GM19099 (cell line): ENCODE data around the gene SDCCAG8.

Experiments used
- POLR2A ChIP-seq: IDR thresholded peaks from 3 replicates; pipeline ENCODE4 v1.6.1; 2011; ENCODE audit warnings: low read depth; ENCODE audit not compliant: insufficient read length; ENCODE audit errors: extremely low read depth

Gene SDCCAG8

DNA sequence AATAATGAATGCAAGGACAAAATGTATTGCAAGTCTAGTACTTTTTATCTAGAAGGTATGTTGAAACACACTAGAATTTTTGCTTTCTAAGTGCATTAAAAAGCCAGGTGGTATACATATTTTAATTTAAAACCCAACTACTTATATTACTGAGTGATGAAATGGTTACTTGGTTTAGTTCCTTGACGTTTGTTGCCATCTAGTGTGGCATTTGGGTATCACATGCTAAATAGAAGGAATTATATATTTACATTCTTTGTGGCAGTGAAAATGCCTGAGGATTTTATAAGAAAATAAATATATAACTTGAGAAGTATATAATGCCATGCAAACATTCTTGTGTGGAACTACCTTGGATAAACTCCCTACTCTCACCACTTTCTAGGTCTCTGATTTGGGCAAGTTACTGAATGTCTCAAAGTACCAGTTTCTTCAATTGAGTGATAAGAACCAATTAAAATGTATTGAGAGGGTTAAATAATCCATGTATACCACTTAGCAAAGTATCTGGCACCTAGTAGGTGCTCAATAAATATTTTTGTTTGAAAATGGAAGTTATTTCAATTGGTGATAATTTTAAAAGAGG is 69.6 kb downstream of the SDCCAG8 start:
- no peak for TF ChIP-seq POLR2A

DNA sequence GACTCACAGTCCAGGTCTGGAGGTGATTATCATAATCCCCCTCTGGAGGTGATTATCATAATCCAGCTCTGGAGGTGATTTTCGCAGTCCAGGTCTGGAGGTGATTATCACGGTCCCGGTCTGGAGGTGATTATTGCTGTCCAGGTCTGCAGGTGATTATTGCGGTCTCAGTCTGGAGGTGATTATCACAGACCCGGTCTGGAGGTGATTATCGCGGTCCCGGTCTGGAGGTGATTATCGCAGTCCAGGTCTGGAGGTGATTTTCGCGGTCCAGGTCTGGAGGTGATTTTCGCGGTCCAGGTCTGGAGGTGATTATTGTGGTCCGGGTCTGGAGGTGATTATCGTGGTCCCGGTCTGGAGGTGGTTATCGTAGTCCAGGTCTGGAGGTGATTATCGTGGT is 76.6 kb downstream of the SDCCAG8 start:
- TF ChIP-seq POLR2A, result no peak

DNA sequence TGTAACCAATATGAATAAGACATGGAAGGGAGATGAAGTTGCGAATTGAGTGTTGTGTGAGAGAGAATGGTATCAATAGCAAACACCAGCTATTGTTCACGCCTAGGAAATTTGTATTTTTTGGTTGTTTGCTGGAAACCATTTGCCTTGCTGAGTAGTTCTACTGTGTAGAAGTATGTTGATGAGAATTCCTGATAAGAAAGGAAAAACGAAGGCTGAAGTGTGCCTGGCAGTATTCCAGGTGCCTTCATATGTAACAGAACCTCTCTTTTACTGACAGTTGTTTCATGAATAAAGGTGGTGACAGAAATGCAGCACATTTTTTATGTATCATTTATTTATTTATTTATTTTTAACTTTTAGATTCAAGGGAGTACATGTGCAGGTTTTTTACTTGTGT is 79.5 kb downstream of the SDCCAG8 start:
- no peak for TF ChIP-seq POLR2A

DNA sequence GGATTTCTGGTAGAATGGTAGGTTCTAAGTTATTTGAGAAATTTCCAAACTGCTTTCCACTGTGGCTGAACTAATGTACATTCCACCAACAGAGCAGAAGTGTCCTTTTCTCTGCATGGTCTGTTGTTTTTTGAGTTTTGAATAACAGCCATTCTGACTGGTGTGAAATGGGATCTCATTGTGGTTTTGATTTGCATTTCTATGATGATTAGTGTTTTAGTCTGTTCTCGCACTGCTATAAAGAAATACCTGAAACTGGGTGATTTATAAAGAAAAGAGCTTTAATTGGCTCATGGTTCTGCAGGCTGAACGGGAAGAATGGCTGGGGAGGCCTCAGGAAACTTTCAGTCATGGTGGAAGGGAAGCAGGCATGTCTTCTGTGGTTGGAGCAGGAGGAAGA is 80.3 kb downstream of the SDCCAG8 start:
- TF ChIP-seq POLR2A, result no peak

DNA sequence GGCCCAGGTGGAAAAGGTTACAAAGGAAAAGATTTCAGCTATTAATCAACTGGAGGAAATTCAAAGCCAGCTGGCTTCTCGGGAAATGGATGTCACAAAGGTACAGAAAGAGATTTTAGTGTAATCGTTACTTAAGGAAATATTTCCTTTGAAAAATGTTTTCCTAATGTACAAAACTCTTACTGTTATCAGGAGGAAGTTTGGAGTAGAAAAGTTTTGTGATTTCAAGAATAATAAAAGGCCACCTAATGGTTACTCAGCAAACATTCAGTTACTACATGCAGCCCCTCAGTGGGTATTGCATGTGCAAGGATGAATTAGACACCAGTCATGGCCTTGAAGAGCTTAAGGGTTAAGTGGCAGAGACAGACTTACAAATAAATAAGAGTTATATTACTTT is 85.2 kb downstream of the SDCCAG8 start:
- TF ChIP-seq POLR2A, result no peak

DNA sequence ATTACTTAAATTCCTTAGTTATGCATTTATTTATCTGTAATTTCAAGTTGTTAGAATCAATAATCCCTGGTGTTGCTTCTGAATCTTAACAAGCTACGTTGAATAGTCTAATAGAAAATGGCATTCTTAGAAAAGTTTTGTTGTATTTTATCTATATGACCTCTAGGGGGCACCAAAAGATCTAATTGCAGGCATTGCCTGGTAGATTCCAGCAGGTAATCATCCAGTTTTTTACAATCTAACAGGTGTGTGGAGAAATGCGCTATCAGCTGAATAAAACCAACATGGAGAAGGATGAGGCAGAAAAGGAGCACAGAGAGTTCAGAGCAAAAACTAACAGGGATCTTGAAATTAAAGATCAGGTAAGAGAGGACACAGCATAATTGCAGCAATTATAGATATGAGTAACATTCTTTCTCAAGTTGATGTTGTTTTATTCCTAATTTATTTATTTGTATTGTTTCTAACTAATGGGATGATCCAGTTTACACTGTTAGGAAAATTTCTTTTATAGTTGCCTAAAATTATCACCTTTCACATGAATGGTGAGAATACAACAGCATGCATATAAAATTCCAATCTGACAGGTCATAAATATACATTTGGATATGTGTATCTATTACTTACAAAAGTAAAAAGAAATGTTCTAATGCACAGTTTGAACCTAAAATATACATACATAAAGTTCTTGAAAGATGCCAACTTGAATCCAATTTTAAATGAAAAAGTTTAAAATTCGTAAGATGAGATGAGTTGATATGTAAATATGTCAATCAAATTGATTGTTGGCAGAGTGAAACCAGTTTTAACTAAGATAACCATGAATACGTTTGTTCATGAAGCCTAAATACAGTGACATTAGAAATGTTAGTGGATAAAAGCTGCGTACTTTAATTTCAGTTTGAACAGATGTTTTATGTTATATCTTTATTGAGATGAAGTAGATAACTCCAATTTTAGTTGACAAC is 88.4 kb downstream of the SDCCAG8 start:
- no peak for TF ChIP-seq POLR2A

DNA sequence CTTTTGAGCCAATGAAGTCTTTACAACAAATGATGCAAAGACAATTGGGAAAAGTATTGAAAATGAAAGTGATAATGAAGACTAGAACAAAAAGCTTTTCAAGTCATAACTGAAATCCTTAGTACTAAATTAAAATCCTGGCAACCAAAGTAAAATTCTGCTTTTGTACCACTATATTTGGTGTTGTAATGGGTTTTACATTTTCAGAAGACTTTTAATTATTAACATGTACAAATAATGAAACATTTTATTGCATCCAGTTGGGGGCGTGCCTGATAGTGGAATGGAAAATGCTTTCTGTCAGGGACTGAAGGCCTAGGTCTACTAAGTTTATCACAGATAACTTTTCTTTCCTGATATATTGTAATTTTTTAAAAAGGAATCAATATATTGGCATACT is 89.4 kb downstream of the SDCCAG8 start:
- no peak for TF ChIP-seq POLR2A

DNA sequence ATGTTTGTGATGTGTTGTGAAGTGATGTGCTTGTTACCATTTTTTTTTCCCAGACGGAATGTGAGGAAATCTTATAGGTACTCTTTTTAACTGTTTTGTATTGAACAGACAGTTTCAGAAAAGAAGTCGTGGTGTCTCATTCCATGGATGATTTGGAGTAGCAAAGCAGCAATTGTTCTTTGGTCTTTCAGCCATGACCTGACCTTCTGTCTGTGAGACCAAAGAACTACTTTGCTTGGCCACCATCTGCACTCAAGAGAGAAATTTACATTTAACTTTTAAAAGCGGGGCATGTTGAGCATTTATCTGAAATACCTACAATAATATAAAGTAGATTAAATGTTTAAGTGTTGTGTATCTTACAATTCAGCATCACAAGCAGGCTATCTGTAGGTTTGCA is 90.2 kb downstream of the SDCCAG8 start:
- TF ChIP-seq POLR2A, result no peak

DNA sequence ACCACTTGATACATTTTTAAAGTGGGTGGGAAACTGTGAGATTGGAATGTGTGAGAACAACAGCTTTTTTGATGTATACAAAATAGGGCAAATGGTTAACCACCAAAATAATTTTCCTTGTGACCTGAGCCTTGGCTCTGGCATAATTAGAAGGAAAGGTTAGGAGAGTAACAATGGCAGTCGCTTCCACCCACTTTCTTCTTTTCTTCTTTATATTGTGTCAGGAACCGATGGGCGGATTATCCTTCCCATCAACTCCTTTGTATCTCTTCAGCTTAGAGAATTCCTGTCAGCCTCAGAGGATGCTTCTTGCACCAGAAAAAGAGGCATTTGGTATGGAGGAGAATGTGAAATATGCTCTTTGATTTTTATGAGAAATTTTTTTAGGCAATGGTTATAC is 90.6 kb downstream of the SDCCAG8 start:
- TF ChIP-seq POLR2A, result no peak

DNA sequence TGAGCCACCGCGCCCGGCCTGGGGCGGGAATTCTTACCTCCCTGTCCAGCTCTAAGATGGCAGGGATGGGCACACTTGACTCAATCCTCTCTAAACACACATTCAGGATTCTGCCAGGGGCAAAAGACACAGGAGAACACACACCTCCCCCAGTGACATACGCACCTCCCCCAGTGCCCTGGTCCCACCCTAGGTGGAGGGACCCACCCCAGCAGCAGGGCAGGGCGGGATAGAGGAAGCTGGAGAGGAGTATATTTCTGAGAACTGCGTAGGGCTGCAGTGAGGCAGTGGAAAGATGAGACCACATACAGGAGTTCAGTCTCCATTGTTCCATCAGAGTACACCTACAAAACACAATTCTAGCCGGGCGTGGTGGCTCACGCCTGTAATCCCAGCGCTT is 92.5 kb downstream of the SDCCAG8 start:
- no peak for TF ChIP-seq POLR2A

DNA sequence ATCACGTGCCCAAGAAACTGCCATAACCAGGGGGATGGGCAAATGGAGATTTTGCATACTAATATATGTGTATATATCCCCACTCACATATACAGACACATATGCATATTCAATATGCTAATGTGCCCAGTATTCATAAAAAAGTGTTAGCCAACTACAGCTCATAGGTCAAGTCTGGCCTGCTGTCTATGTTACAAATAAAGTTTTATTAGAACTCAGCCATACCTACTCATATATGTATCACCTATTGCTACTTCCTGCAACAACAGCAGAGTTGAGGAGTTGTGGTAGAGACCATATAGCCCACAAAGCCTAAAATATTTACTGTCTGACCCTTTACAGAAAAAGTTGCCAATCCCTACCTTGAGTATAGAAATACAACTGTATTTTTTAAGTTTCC is 93.3 kb downstream of the SDCCAG8 start:
- no peak for TF ChIP-seq POLR2A

DNA sequence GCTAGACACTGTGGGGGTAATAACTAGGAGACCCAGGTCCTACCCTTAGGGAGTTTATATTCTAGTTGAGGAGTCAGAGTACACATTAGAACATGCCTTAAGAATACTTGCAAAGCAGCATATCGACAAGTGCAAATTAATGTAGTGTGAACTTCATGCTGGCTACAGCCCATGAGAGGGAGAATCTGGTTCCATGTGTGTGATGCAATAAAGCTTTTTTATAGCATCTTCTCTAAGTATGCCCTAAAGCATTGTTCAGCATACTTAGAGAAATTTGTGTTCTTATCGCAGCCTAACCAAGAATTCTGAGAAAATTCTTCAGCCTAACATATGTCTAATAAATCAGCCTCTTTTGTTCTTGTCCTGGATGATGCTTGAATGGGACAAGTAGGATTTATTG is 95.5 kb downstream of the SDCCAG8 start:
- no peak for TF ChIP-seq POLR2A

DNA sequence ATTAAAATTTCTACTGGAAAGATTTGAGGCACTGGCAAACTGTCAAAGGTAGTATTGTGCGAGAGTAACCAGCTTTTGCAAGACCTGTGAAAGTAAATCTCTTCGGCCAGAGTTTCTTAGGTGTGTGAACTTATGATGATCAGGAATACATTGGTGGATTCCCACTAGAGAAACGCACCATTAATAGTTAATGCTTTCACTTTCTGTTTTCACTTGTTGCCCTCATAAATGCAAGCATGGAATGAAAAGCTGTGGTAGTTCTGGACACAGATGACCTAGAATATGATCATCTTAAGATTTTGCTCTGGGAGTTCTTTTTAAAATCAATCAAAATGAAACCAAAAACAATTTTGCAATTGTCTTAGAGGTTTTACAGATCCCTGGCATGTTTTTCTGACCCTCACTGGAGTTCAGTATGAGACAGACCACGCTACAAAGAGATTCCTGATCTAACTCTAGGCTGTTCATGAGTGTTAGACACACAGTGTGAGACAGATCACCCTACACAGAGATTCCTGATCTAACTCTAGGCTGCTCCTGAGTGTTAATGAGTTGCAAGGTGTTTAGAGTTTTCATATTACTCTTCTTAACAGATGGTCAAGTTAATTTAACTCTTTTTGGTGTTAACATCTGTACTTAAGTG is 98.8 kb downstream of the SDCCAG8 start:
- no peak for TF ChIP-seq POLR2A

DNA sequence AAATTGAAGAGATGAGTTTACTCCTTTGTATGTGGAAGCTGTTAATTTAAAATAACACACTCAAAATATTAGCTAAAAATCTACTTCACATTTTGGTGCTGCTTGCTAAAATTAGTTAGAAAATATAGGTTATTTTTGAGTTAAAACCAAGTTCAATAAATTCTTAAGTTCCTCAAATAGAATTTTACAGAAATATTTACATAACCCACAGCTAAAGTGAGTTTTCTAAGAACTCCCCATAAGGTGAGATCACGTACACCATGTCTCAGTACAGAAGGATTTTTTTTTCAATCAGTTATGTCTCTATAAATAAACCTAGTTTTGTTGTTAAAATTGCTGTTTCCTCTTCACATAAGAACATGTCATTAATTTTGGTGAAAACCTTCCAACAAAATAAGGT is 108.0 kb downstream of the SDCCAG8 start:
- no peak for TF ChIP-seq POLR2A

DNA sequence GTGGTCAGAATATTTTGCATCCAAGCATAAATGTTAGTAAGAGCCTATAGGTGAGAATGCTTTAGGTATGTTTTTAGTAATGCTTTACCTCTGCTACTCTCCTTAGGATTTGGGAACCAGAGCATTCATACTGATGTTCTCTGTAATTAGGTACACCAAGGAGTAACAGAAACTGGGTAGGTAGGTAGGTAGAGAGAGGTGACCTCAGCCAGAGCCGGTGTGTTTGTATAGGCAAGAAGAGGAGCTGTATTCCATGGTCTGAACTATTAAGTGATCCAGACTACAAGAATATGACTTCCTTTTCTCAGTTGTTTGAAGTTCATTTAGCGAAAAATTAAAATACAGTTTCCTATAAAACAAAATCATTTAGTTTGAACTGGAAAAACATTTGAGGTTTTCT is 108.5 kb downstream of the SDCCAG8 start:
- no peak for TF ChIP-seq POLR2A

DNA sequence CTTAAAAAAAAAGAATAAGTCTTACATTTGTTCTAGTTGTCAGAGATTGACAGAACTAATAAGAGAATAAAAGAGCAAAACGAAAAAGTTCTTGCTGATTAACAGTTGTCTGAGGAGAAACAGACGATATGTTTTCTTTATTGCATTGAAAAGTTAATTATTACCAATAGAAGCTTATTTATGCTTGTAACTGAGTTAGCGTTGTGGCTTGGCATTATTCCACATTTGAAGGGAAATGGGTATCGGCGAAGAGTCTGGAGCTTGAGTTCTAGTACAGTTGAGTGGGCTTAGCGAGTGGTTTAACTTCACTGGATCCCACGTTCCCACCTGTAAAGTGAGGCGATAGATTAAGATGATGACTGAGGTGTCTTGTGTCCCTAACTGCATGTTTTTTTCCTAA is 109.0 kb downstream of the SDCCAG8 start:
- no peak for TF ChIP-seq POLR2A
